HG02623 (cell line): ENCODE measurements around the gene PRKAG2.

Experiments used
- ATAC-seq: cut with Tn5 transposase; IDR thresholded peaks from one replicate; pipeline ENCODE4 v1.9.1; 2021; ENCODE audit warnings: moderate library complexity; ENCODE audit not compliant: unreplicated experiment

PRKAG2 gene

GRCh38 chr7:151684408-151685175 is 192.3 kb downstream of the PRKAG2 start:
- ATAC-seq = no peak

GRCh38 chr7:151683615-151684407 is 193.1 kb downstream of the PRKAG2 start:
- no peak for ATAC-seq

GRCh38 chr7:151682831-151683614 is 193.9 kb downstream of the PRKAG2 start:
- no peak for ATAC-seq

DNA sequence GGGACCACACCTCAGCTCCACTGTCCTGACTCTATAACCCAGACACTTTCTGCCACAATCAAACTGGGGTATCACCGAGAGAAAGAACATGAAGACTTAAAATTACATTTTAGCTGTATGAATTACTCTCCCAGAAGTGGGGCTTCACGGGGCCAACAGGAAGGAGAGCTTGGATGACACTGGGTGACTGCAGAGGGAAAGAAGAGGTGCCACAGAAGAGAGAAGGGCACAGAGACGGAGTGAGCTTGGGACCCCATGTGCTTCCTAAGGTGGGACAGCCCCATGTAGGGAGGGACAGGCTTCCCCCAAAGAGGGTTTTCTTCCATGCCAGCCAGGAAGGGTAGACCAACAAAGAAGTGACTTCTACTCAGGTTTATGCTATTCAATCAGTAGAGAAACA is 195.2 kb downstream of the PRKAG2 start:
- ATAC-seq = no peak

DNA sequence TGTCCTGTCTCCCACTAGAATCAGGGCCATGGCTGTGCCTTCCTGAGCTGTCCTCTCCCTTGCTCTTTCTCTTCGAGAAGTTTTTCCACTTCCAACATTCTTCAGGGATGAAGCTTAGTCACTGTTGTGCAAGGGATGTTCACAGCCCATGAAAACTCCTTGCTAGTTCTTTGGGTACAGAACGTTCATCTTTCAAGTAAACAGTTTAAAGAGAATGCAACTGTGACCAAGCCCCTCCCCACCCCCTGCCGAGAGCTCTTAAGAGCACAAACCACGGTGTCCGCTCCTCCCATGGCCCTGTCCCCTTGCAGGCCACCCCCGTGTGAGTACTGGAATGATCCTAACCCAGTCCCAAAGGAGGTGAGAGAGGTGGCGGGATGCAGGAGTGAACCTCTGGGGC is 196.1 kb downstream of the PRKAG2 start:
- ATAC-seq = no peak

- no peak for ATAC-seq
Observed at GRCh38 chr7:151679881-151680612, 196.9 kb downstream of the PRKAG2 start.

DNA sequence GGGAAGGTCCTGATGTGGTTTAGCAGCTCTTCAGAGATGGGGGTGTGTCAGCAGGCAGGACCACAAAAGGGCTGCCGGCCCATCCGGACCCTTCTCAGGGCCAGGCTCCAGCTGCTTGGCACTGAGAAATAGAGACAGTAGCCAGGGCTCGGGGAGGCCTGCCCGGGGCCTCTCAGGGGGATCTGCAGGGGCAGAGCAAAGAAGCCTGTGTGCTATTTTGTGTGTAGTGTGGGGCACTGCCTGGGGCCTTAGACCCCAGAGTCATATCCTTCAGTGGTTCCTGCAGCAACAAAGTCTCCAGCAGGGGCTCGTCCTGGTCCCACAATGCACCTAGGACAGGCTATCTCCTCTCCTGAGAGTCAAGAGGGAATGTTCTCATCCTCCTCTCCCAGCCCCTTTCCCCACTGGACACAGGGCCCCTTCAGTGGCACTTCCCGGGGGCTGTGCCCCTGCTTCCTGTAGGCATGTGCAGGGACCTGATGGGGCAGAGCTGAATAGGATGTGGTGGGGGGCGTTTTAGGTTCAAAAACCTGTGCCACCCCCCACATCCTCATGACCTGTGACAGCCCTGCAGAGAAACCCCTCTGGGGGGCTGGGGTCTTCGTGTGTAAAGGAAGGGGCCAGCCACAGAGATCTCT is 197.7 kb downstream of the PRKAG2 start:
- no peak for ATAC-seq

- ATAC-seq = no peak
Observed at GRCh38 chr7:151678227-151678604, 198.7 kb downstream of the PRKAG2 start.

GRCh38 chr7:151677581-151678226 is 199.2 kb downstream of the PRKAG2 start:
- no peak for ATAC-seq

- no peak for ATAC-seq
Observed at GRCh38 chr7:151676759-151677158, 200.2 kb downstream of the PRKAG2 start.

DNA sequence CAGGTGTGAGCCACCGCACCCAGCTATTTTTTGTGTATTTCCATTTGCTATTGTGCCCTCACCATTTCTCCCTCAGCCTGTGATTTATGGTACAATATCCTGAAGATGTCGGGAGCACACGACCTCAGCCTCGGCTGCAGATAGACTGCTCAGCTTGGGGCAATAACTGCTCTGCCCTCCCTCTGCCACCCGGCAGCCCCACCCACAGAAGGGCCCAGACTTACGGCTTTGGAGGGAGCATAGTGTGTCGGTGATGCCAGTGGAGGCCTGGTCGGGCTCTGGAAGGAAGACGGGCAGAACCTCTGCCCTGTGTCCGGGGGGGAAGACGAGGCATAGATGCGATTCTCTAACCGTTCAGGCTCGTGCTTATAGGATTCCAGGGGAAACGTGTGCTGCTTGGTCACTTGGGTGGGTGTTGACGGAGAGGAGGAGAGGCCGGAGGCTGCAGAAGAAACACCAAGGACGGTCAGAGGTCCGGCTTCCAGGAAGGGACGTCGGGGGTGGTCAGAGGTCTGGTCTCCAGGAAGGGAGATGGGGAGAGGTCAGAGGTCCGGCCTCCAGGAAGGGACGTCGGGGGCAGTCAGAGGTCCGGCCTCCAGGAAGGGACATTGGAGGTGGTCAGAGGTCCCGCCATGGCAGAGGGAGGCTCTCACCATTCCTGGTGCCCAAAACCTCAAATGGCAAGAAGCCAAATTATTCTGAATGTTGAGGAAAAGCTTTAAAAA is 201.6 kb downstream of the PRKAG2 start:
- no peak for ATAC-seq

- ATAC-seq = no peak
Observed at GRCh38 chr7:151674161-151674920, 202.6 kb downstream of the PRKAG2 start.

- no peak for ATAC-seq
Observed at GRCh38 chr7:151673216-151673615, 203.7 kb downstream of the PRKAG2 start.

DNA sequence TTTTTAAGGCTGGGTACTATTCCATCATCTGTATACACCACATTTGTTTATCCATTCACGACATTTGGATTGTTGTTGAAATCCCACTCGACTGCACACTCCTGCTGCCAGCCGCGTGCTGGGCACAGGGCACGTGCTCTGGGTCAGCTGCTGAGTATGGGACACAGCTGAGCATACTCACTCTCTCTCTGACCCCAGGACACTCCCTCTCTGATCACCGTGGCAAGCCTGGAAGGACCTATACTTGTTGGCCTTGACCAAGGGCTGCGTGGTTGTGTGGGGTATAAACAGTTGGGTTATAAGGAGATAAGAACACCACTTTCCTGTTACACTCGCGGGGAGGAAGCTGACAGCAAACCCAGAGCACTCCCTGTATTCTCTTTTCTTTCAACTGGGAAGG is 204.2 kb downstream of the PRKAG2 start:
- no peak for ATAC-seq

- no peak for ATAC-seq
Observed at GRCh38 chr7:151671514-151671913, 205.4 kb downstream of the PRKAG2 start.

GRCh38 chr7:151669762-151670161 is 207.2 kb downstream of the PRKAG2 start:
- ATAC-seq = no peak

DNA sequence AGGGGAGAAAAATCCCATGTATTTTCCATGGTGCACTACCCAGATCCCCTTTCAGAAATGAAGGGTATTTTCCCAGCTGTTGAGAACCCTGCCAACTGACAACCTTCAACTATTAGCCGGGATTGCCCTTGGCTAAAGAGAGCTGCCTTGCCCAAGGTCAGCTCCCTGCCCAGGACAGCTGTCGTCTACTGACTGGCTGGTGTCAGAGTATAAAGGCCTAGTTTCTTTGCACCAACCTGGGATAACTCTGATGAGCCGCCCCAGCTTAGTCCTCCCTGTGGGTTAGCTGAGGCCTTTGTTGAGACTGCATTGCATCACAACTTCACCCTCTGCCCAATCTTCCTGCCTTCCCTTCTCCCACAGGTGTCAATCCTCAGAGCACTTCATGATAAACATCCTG is 210.0 kb downstream of the PRKAG2 start:
- ATAC-seq = no peak

- ATAC-seq = no peak
Observed at GRCh38 chr7:151665368-151665767, 211.5 kb downstream of the PRKAG2 start.

GRCh38 chr7:151664268-151664667 is 212.6 kb downstream of the PRKAG2 start:
- no peak for ATAC-seq
